MCF 10A (cell line): ENCODE data around the gene MTA2. TPM values are rescaled to one million over a fixed set of nuclear protein-coding genes. Genes with fewer than 3 reads are reported as not detected.

ENCODE experiments used
- BruUV-seq: library from RNA; stranded (reverse); fragments of 400-500 nt; replicated peaks from 2 replicates; lab custom pipeline; 2021; lab: Mats Ljungman, UMichigan
- CTCF ChIA-PET: fragments of 300-600 bp; sonication (Branson Sonifier 250); formaldehyde crosslinking; extraction: SDS; loops from one replicate; lab custom pipeline; 2021; ENCODE audit warnings: antibody characterized with exemption, inconsistent platforms; lab: Yijun Ruan, JAX
- POLR2A ChIA-PET: fragments of 300-600, 350-650 bp; sonication (Branson Sonifier 250); formaldehyde crosslinking; extraction: SDS; loops from one replicate; lab custom pipeline; 2020; ENCODE audit warnings: antibody characterized with exemption, inconsistent platforms; lab: Yijun Ruan, JAX
- DNase-seq: peaks from one replicate; pipeline ENCODE4 v3.0.0-alpha.2; 2018; ENCODE audit not compliant: unreplicated experiment
- H3K27ac Mint-ChIP-seq: one replicate; pipeline ENCODE4 v1.8.0; 2022; ENCODE audit warnings: mild to moderate bottlenecking, low read depth, mixed read lengths; ENCODE audit not compliant: unreplicated experiment
- H3K27me3 Mint-ChIP-seq: one replicate; pipeline ENCODE4 v1.8.0; 2022; ENCODE audit warnings: mixed read lengths; ENCODE audit not compliant: insufficient read depth, unreplicated experiment
- H3K36me3 Mint-ChIP-seq: one replicate; pipeline ENCODE4 v1.8.0; 2022; ENCODE audit warnings: mild to moderate bottlenecking, moderate library complexity, mixed read lengths; ENCODE audit not compliant: insufficient read depth, unreplicated experiment
- H3K4me1 Mint-ChIP-seq: one replicate; pipeline ENCODE4 v1.8.0; 2022; ENCODE audit warnings: mixed read lengths; ENCODE audit not compliant: insufficient read depth, unreplicated experiment
- H3K4me3 Mint-ChIP-seq: one replicate; pipeline ENCODE4 v1.8.0; 2022; ENCODE audit warnings: mild to moderate bottlenecking, moderate library complexity, mixed read lengths; ENCODE audit not compliant: unreplicated experiment
- H3K9me3 Mint-ChIP-seq: one replicate; pipeline ENCODE4 v1.8.0; 2022; ENCODE audit warnings: mixed read lengths; ENCODE audit not compliant: unreplicated experiment
- intact Hi-C: fragments of 100-400 bp; cut with micrococcal nuclease; formaldehyde crosslinking; loops from 2 replicates; pipeline ENCODE4 v1.14.1; 2022
- total RNA-seq: library from RNA; stranded (reverse); gene quantifications from 2 replicates; pipeline ENCODE4 v1.2.3, GENCODE V29; 2022
- TF ChIP-seq, protein P1 (sequence below): fragments of 200-600 bp; IDR thresholded peaks from one replicate; pipeline ENCODE4 v1.8.0; 2022; ENCODE audit warnings: antibody characterized with exemption, mild to moderate bottlenecking; ENCODE audit not compliant: unreplicated experiment

MTA2 gene
- total RNA-seq, 1 experiment from 2014 or later, result 176 TPM

- Mint-ChIP-seq H3K9me3 (no peaks in the 10 kb centered on the region), H3K4me3 (peak overlapping the region; percentile 39), H3K4me1 (peaks cover 10% of the 10 kb centered on the region), H3K27ac (no peak overlapping the region), H3K27me3 (no peaks in the 10 kb centered on the region), H3K36me3 (peaks cover 31% of the 10 kb centered on the region)
- ChIA-PET POLR2A (interaction anchor here (0.6 to 8.4 kb wide), 12 partner anchors 8 to 1073 kb away, joined by 3 to 98 read pairs (median 4); partner anchors contain the start of genes B3GAT3, C11orf98, CSKMT and MTA2), CTCF (interaction anchor here (0.6 to 4.2 kb wide), 8 partner anchors 9 to 220 kb away, joined by 3 to 39 read pairs (median 3); partner anchors contain the start of gene TUT1)
- no TSS peak for BruUV-seq
- TF ChIP-seq, protein P1, sequence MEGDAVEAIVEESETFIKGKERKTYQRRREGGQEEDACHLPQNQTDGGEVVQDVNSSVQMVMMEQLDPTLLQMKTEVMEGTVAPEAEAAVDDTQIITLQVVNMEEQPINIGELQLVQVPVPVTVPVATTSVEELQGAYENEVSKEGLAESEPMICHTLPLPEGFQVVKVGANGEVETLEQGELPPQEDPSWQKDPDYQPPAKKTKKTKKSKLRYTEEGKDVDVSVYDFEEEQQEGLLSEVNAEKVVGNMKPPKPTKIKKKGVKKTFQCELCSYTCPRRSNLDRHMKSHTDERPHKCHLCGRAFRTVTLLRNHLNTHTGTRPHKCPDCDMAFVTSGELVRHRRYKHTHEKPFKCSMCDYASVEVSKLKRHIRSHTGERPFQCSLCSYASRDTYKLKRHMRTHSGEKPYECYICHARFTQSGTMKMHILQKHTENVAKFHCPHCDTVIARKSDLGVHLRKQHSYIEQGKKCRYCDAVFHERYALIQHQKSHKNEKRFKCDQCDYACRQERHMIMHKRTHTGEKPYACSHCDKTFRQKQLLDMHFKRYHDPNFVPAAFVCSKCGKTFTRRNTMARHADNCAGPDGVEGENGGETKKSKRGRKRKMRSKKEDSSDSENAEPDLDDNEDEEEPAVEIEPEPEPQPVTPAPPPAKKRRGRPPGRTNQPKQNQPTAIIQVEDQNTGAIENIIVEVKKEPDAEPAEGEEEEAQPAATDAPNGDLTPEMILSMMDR, result no peak
- intact Hi-C loops, result loop anchor here (2.0 to 5.0 kb wide), 4 partner anchors 21 to 81 kb away; partner anchors contain the start of genes EEF1G and GANAB
- no peak for DNase-seq
These were observed 11.7 kb upstream of the MTA2 start for GRCh38 chr11:62613291-62613778.

- BruUV-seq, result no TSS peak
- CTCF ChIA-PET, result interaction anchor here (0.6 to 4.2 kb wide), 18 partner anchors 8 to 220 kb away, joined by 3 to 39 read pairs (median 5); partner anchors contain the start of genes B3GAT3, MTA2 and TUT1
- POLR2A ChIA-PET, result interaction anchor here (0.6 to 8.4 kb wide), 20 partner anchors 9 to 1074 kb away, joined by 3 to 98 read pairs (median 4); partner anchors contain the start of genes B3GAT3, C11orf98, CSKMT and INTS5
These were observed 11.0 kb upstream of the MTA2 start, which contains the start of the genes EML3 and ROM1 for GRCh38 chr11:62612366-62613290. Gene EML3, minus strand, starts transcription at chr11:62612775. Its CDS starts 318 bp downstream, at chr11:62612457. Gene ROM1, plus strand, starts transcription at chr11:62613257. Its CDS starts 25 bp downstream, at chr11:62613282.

GRCh38 chr11:62611705-62612365, 10.2 kb upstream of the MTA2 start:
- BruUV-seq, result no TSS peak
- POLR2A ChIA-PET, result interaction anchor here (0.6 to 8.4 kb wide), 19 partner anchors 10 to 229 kb away, joined by 3 to 98 read pairs (median 4); partner anchors contain the start of genes B3GAT3, C11orf98, CSKMT and EEF1G
- Mint-ChIP-seq H3K36me3 (peaks cover 37% of the 10 kb centered on the region), H3K4me1 (peaks cover 17% of the 10 kb centered on the region), H3K9me3 (no peaks in the 10 kb centered on the region), H3K27me3 (no peaks in the 10 kb centered on the region), H3K27ac (peak overlapping the region; percentile 80), H3K4me3 (peak overlapping the region; percentile 90)
- CTCF ChIA-PET, result interaction anchor here (0.6 to 4.2 kb wide), 18 partner anchors 8 to 217 kb away, joined by 3 to 39 read pairs (median 4); partner anchors contain the start of genes B3GAT3, MTA2 and TUT1
- DNase-seq, result peak; percentile 56
- TF ChIP-seq, protein P1, result no peak
- intact Hi-C loops, result loop anchor here (2.0 to 5.0 kb wide), 4 partner anchors 19 to 83 kb away; partner anchors contain the start of genes EEF1G and GANAB

More at GRCh38 chr11:62612366-62613290, 11.0 kb upstream of the MTA2 start, which contains the start of the genes EML3 and ROM1:
- Mint-ChIP-seq H3K9me3 (no peaks in the 10 kb centered on the region), H3K4me1 (peaks cover 15% of the 10 kb centered on the region), H3K27ac (peak within 1 kb of the TSS; percentile 80), H3K27me3 (no peaks in the 10 kb centered on the region), H3K4me3 (peak within 1 kb of the TSS; percentile 90), H3K36me3 (peaks cover 31% of the 10 kb centered on the region)
- intact Hi-C loops, result loop anchor here (2.0 to 5.0 kb wide), 4 partner anchors 20 to 82 kb away; partner anchors contain the start of genes EEF1G and GANAB
- TF ChIP-seq, protein P1, result peak; percentile 100
- DNase-seq, result peak; percentile 89
